Gastroesophageal sphincter (tissue), 4 donors: ENCODE data around the gene PPCDC. TPM values are rescaled to one million over a fixed set of nuclear protein-coding genes. Genes with fewer than 3 reads are reported as not detected.

ENCODE experiments used
- ATAC-seq: fragments of 150-250 bp; one replicate; pipeline ENCODE4 v1.9.1; 2016; ENCODE audit warnings: mild to moderate bottlenecking, moderate library complexity
- H3K27ac ChIP-seq, 4 donors: fragments of 200-600 bp; sonication (generic) in 3 of 4; 1 replicate in 3 of 4; 2 replicates in 1 of 4; pipeline ENCODE4 v1.5.1; 2016 to 2019
- H3K27me3 ChIP-seq: fragments of 200-600 bp; sonication (generic); one replicate; pipeline ENCODE4 v1.5.1; 2019
- H3K36me3 ChIP-seq, 2 donors: fragments of 200-600 bp; sonication (generic); one replicate each; pipeline ENCODE4 v1.5.1; 2019; ENCODE audit warnings: control low read depth in 1 of 2
- H3K4me1 ChIP-seq, 3 donors: fragments of 200-600 bp; sonication (generic); 1 replicate in 2 of 3; 2 replicates in 1 of 3; pipeline ENCODE4 v1.5.1; 2016 to 2019; ENCODE audit warnings: control low read depth in 2 of 3
- H3K4me3 ChIP-seq, 2 donors: fragments of 200-600 bp; sonication (generic); one replicate each; pipeline ENCODE4 v1.5.1; 2019; ENCODE audit warnings: mild to moderate bottlenecking in 1 of 2, moderate library complexity in 1 of 2
- H3K9me3 ChIP-seq, 3 donors: fragments of 200-600 bp; sonication (generic); one replicate each; pipeline ENCODE4 v1.5.1; 2017 to 2019; ENCODE audit warnings: control low read depth in 2 of 3
- CTCF ChIP-seq, 4 experiments: fragments of 200-600 bp in 2 of 4; fragments of 450-650 bp in 2 of 4; sonication (generic) in 1 of 4; IDR thresholded peaks; one replicate each; pipeline ENCODE4 v1.5.1; 2017 to 2019; ENCODE audit warnings: antibody characterized with exemption in 4 of 4, mild to moderate bottlenecking in 2 of 4, moderate library complexity in 2 of 4
- EP300 ChIP-seq: sonication (generic); formaldehyde crosslinking; IDR thresholded peaks from one replicate; pipeline ENCODE4 v1.6.1; 2017; ENCODE audit warnings: antibody characterized with exemption, mild to moderate bottlenecking
- POLR2A ChIP-seq, 2 donors: fragments of 450-650 bp; IDR thresholded peaks; one replicate each; pipeline ENCODE4 v1.6.1; 2017; ENCODE audit warnings: antibody characterized with exemption in 2 of 2, mild to moderate bottlenecking in 2 of 2, moderate library complexity in 1 of 2
- POLR2AphosphoS5 ChIP-seq: sonication (generic); formaldehyde crosslinking; IDR thresholded peaks from one replicate; pipeline ENCODE4 v1.6.1; 2017; ENCODE audit warnings: antibody characterized with exemption
- WGBS, 2 donors: methylation state at CpG; one replicate each; pipeline ENCODE4 v1.1.5; 2018; ENCODE audit warnings: low coverage in 1 of 2; 5-methylcytosine and 5-hydroxymethylcytosine counted together
- total RNA-seq, 4 donors: library from RNA; depleted of rRNA; stranded (reverse); fragments of >200 nt; gene quantifications; one replicate each; pipeline ENCODE4 v1.1.0, GENCODE V29; 2016

The PPCDC gene
- total RNA-seq, 4 donors from 2014 or later = 7.8 to 14.2 (median 12.9) TPM

GRCh38 chr15:74997543-74997942 is 25.8 kb upstream of the PPCDC start:
- Histone ChIP-seq H3K36me3 (no peaks in the 10 kb centered on the region), H3K27me3 (peaks cover 44% of the 10 kb centered on the region), H3K4me1 (peaks cover 3 to 21% (median 9%) of the 10 kb centered on the region in 3 donors), H3K27ac (no peak overlapping the region), H3K9me3 (no peaks in the 10 kb centered on the region), H3K4me3 (no peak overlapping the region)
- no peak for ATAC-seq
- TF ChIP-seq POLR2A (IDR thresholded peaks at IDR 0.05) (no peak), POLR2AphosphoS5 (no peak), EP300 (no peak), CTCF (IDR thresholded peaks at IDR 0.05) (no peak)
- 58% methylated on average over 2 of the region's 2 CpGs; no CpG with 5 or more reads in 1 of the 2 donors for WGBS, 2 donors

DNA sequence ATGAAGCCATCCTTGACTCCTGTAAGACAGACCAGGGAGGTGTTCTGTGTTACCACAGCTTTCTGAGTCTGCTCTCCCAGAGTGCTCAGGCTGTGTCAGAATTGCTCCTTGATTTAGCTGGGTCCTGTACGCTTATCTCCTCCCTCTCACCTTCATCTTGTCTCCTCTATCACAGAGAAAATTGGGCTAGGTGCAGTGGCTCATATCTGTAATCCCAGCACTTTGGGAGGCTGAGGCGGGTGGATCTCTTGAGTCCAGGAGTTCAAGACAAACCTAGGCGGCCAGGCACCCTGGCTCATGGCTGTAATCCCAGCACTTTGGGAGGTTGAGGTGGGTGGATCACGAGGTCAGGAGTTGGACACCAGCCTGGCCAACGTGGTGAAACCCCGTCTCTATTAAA is 22.1 kb upstream of the PPCDC start:
- no peaks in the 10 kb centered on the region for H3K36me3 ChIP-seq
- ATAC-seq = no peak
- TF ChIP-seq EP300 (no peak), CTCF (IDR thresholded peaks at IDR 0.05) (no peak), POLR2A (IDR thresholded peaks at IDR 0.05) (no peak)
- 77 to 84% methylated on average over 1 to 3 of the region's 6 CpGs for WGBS, 2 donors
- no peaks in the 10 kb centered on the region for H3K9me3 ChIP-seq
- no peak overlapping the region for H3K27ac ChIP-seq
- H3K4me1 ChIP-seq = peaks cover 0 to 12% (median 2%) of the 10 kb centered on the region in 3 donors
- peaks cover 27% of the 10 kb centered on the region for H3K27me3 ChIP-seq
- no peak overlapping the region for H3K4me3 ChIP-seq

DNA sequence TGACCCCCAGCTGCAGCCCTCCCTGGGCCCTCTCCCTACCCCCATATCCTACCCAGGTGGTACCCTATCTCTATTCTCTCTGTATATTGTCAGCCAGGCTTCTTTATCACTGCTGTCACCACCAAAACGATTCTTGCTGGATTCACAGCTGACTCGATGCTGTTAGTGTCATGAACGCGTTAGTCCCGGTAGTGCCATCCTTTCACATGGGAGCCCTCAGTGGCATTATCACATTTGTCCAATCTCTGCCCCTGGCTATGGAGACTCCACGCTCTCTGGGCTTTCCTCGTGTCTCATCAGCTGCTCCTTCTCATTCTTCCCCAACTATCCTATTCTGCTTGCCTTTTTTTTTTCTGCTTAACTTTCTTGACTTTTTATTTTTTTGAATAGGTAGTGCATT is 21.0 kb upstream of the PPCDC start:
- Histone ChIP-seq H3K4me3 (no peak overlapping the region), H3K9me3 (no peaks in the 10 kb centered on the region), H3K27ac (no peak overlapping the region), H3K36me3 (no peaks in the 10 kb centered on the region), H3K4me1 (peaks cover 0 to 1% (median 0%) of the 10 kb centered on the region in 3 donors), H3K27me3 (peaks cover 16% of the 10 kb centered on the region)
- WGBS, 2 donors = 60 to 66% methylated on average over 7 of the region's 7 CpGs
- TF ChIP-seq POLR2A (IDR thresholded peaks at IDR 0.05) = no peak
- no peak for TF ChIP-seq POLR2AphosphoS5
- no peak for TF ChIP-seq EP300
- TF ChIP-seq CTCF (IDR thresholded peaks at IDR 0.05) = no peak
- ATAC-seq = no peak

GRCh38 chr15:75007216-75007615 is 16.2 kb upstream of the PPCDC start:
- Histone ChIP-seq H3K27me3 (no peaks in the 10 kb centered on the region), H3K27ac (no peak overlapping the region), H3K36me3 (no peaks in the 10 kb centered on the region), H3K4me3 (no peak overlapping the region), H3K4me1 (no peaks in the 10 kb centered on the region), H3K9me3 (no peaks in the 10 kb centered on the region)
- WGBS, 2 donors = 80 to 88% methylated on average over 6 to 13 of the region's 13 CpGs
- no peak for TF ChIP-seq EP300
- no peak for TF ChIP-seq POLR2AphosphoS5
- no peak for TF ChIP-seq POLR2A (IDR thresholded peaks at IDR 0.05)
- no peak for TF ChIP-seq CTCF (IDR thresholded peaks at IDR 0.05)
- no peak for ATAC-seq

DNA sequence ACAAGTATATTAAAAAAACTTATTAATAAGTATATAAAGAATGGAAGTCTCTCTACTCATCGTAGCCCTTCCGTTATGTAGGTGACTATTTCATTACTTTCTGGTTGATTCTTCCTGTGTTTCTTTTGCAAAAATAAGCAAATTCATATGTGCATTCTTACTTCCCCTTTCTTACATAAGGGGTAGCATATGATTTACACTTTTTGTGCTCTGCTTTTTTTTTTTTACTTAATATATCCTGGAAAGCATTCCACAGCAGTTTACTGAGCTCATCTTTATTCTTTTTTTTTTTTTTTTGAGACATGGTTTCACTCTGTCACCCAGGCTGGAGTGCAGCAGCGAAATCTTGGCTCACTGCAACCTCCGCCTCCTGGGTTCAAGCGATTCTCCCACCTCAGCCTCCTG is 15.2 kb upstream of the PPCDC start:
- Histone ChIP-seq H3K9me3 (no peaks in the 10 kb centered on the region), H3K27ac (no peak overlapping the region), H3K4me1 (no peaks in the 10 kb centered on the region), H3K36me3 (no peaks in the 10 kb centered on the region), H3K27me3 (no peaks in the 10 kb centered on the region), H3K4me3 (no peak overlapping the region)
- TF ChIP-seq CTCF (IDR thresholded peaks at IDR 0.05) = no peak
- TF ChIP-seq POLR2A (IDR thresholded peaks at IDR 0.05) = no peak
- no peak for TF ChIP-seq POLR2AphosphoS5
- no peak for TF ChIP-seq EP300
- no peak for ATAC-seq
- 31 to 77% methylated on average over 2 to 5 of the region's 5 CpGs for WGBS, 2 donors
